ENCODE measurements around the gene TMEM151B.

Gene TMEM151B

DNA sequence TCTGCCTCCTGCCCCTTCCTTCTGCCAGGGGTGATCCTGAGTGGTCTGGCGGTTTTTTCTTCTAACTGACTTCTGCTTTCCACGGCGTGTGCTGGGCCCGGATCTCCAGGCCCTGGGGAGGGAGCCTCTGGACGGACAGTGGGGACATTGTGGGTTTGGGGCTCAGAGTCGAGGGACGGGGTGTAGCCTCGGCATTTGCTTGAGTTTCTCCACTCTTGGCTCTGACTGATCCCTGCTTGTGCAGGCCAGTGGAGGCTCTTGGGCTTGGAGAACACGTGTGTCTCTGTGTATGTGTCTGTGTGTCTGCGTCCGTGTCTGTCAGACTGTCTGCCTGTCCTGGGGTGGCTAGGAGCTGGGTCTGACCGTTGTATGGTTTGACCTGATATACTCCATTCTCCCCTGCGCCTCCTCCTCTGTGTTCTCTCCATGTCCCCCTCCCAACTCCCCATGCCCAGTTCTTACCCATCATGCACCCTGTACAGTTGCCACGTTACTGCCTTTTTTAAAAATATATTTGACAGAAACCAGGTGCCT is 36.6 kb upstream of the TMEM151B start:
- no peak for DNase-seq

DNA sequence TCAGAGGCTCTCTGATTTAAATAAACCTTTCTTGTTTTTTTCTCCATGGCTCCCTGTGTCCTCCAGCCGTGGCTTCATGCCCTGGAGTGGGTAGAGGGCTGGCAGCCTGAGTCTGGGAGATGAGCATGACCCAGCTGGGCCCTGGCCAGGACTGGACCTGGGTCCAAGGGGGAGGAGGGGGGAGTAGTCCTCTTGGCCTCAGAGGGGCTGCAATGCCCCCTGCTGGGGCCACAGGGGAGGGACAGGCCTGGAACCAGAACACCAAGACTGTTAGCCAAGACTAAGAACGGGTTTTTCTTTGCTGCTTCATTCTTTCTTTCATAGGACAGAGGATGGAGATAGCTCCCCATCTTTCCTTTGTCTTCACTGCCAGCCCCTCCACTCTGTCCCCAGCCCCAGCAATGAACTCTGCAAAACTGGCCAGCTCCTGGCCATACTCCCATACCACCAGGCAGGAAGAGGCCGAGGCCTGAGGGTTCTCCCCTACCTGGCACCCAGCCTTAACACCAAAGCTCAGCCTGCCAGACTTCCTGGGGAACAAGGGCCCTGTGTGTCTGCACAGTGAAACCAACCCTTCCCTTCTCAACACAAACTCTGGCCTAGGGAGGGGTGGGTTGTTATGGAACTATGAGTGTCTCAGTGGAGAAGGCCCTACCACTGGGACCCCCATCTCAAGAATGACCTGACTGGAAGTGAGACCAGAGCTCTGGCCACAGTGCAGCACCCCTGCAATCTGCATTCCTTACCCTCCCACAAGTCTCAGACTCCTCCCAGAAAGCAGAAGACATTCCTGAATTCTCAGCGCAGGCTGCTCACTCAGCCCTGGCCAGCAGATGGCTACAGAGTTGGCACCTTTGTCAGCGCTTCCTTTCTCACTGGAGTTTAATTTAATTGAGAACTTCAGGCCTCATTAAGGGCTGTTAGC is 35.9 kb upstream of the TMEM151B start:
- peak; percentile 74 for DNase-seq

DNA sequence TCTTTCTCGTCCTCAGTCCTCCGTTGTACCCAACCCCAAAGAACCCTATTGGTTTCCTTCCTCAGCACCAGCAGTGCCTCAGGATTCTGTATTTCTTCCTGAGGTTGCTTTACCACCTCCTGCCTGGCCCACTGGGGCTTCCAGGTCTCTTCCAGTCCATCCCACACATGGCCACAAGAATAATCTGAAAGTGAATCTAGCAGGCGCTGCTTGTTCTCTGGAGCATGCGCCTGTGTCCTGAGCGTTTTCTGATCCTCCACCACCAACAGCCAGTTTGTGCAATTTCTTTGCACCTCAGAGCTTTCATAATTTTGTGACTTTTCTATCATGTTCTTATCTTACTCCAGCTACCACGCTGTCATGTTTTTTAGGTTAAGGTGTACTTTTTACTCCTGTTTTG is 35.0 kb upstream of the TMEM151B start:
- DNase-seq, result no peak

DNA sequence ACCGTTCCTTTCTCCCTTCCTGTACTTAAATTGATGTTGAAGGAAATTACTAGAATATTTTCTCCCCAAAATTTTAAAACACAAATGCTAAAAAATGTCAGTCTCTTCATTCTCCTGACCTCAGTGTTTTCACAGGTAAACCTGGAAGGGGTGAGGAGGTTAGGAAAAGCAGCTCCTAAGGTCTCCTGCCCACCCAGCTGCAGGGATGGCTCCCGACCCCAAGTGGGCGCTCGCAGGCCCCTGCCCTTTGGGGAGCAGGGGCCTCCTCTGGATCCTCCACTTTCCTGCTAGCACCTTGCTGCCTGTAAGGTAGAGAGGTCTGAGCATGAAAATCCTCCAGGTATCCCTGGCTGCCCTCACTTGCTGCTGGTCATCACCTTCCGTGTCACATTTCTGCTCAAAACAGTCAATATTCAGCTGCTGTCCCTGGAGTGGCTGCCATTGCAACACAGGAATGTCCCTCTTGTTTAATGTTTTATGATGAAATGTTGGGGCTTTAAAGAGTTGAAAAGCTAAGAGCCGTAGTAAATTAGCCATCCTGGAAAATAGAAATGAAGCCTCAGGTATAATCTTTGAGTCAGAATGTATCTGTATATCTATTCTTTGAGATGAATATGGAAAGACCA is 34.2 kb upstream of the TMEM151B start:
- no peak for DNase-seq

DNA sequence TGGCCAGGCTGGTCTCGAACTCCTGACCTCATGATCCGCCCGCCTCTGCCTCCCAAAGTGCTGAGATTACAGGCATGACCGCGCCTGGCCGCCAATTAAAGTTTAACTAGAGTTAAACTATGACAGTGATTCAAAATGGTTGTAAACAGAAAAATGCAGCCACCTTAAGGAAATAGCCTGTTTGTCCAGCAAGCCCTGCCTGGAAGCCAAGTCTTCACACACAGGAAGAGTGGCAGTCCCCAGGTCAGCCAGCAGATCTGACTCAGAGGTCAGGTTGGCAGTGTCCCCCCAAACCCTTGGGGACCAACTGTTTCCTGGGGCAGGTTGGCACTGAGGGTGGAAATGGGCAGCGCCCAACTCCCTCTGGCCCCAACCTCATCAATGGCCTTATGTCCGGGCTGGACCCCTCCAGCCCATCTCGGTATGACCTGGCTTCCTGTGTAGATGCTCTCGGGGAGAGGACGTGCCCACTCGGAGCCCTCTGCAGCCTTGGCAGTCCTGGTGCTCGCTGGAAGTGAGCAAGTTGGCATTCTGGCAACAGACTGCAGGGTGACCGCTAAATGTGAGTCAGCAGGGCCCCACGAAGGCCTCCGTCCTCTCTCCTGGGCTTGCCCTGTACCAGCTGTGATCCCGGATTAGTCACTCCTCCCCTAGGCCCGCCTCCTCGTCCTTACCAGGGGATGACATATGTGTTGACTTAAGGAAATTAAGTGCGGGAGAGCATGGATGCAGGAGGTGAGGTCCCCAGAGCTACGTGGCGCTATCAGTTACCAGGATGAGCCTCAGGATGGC is 33.0 kb upstream of the TMEM151B start:
- DNase-seq, result peak; percentile 94

DNA sequence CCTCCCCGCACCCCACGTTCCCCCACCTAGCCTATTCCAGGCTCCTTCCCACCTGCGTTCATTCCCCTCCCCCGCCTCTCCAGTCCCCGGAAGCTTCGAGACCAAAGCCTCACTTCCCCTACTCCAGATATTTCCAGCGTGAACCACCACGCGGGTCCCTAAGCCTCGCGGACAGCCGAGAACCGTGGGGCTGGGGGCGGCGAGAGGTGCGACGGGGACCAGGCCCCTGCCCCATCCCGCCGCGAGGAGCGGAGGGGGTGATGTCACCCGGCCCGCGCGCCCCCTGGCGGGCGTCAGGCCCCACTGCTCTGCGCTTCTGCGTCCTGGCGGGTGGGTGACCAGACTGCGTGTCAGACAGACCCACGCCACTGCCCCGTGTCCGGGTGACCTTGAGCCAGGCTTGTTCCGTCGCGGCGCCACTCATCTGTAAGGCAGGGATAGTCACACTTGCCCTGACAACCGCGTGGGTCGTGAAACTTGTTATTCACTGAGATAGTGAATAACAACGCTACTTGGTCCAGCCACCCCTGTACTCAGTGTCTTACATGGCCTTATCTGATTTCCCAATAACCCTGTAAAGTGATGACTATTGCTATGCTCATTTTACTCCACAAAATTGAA is 32.3 kb upstream of the TMEM151B start:
- peak; percentile 66 for DNase-seq

DNA sequence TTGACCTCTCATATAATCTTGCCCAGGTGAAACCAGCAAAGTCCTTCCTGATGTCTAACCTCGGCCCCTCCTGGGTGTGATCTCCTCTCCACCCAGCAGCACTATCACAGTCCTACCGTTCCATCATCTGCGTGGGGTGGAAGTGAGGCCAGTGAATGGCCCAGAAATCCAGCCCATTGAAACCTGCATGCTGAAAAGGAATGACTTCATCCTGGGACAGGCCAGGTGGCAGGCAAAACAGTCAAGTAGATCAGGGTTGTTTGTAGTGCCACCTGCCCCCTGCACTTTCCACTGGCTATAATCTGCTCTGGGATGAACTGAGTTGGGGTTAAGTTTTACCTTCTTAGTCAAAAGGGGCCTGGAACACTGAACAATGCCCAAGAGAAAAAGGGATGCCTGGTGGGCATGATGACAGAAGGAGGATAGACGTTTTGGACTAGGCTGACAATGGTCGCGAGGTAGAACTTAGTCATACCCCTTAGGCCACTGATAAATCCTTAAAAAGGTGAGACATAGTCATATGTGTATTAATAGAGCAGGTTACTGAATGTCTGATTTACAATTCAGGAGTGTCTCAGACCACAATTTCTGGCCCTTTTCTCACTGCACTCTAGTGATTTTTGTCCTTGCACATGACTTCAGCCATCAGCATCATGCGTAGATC is 31.4 kb upstream of the TMEM151B start:
- DNase-seq, result no peak

DNA sequence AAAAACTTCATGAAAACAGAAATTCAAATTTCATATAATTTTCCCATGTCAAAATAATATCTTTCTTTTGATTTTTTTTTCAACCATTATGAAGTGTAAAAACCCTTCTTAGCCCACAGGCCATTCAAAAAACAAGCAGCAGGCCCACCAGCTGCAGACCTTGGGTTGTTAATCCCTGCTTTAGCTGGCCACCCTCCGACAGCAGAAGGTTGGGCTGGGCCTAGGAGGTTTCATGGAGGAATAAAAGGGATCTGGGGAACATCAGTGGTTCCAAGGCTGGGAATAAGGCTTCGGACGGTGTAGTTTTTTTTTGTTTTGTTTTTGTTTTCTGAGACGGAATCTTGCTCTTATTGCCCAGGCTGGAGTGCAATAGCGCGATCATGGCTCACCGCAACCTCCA is 26.9 kb upstream of the TMEM151B start:
- DNase-seq, result no peak

DNA sequence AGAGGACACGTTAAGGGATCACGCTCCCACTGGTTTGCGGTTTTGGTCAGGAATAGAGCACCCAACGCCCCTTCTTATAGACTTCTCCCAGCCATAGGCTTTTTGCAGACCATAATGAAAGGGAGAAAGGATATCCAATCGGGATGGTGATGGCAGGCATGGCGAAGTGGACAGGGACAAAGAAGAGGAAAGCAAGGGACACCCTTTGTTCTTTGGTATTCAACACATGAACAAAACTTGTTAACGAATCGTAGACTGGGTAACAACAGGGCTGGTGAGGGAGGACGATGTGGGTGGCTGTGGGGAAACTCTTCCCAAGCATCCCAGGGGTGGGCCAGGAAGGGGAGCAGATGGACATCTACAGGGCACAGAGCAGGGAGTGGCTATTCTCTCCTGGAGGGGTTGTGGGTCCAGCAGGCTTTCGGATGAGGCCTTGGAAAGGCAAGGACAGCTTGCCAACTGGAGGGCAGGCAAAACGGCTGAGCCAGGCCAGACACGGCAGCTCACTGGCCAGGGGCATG is 24.8 kb upstream of the TMEM151B start:
- DNase-seq, result no peak

DNA sequence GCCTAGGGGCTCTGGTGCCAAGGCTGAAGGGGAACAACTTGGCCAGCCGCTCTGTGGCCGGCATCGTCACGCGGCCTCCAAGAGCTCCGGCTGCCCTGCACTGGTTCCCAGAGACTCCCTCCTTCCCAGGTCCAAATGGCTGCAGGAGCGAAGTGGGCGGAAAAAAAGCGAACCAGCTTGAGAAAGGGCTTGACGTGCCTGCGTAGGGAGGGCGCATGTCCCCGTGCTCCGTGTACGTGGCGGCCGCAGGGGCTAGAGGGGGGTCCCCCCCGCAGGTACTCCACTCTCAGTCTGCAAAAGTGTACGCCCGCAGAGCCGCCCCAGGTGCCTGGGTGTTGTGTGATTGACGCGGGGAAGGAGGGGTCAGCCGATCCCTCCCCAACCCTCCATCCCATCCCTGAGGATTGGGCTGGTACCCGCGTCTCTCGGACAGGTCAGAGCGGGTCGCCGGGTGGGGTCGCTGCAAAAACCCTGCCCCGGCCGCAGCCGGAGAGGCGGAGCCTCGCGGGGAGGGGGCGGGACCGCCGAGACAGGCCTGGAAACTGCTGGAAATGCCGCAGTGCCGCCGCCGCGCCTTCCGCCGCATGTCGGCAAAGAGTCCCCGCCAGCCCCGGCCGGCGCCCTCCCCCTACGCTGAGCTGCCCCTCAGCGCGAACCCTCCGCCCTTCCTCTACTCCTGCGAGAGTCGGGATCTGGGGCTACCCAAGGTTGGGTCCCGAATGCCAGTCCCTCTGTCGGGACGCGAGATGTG is 24.2 kb upstream of the TMEM151B start:
- peak; percentile 83 for DNase-seq

DNA sequence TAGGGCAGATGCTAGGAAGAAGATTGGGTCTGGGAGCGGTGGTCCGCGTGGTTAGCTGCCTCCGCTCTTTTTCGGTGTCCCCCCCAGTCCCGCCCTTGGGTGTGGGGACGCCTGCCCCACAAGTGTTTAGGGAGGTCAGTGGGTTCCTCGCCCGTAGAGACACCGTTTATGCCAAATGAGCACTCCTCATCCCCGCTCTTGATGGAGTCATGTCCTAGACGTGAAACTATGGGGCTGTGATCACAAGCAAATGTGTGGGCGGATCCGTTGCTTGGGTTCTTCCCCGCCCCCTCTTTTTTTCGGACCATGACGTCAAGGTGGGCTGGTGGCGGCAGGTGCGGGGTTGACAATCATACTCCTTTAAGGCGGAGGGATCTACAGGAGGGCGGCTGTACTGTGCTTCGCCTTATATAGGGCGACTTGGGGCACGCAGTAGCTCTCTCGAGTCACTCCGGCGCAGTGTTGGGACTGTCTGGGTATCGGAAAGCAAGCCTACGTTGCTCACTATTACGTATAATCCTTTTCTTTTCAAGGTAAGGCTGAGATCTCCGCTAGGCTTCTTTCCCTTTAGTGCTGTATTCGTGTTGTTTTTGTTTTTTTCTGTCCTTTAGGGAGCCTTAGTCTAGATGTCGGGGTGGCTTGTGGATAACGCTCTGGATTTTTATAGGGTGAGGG is 23.4 kb upstream of the TMEM151B start, which contains the start of gene HSP90AB1:
TSS of gene HSP90AB1 (plus strand) at position 439 of the 675 bp plus-strand sequence. CDS start 1,529 bp downstream, outside the sequence.
- peak; percentile 98 for DNase-seq

DNA sequence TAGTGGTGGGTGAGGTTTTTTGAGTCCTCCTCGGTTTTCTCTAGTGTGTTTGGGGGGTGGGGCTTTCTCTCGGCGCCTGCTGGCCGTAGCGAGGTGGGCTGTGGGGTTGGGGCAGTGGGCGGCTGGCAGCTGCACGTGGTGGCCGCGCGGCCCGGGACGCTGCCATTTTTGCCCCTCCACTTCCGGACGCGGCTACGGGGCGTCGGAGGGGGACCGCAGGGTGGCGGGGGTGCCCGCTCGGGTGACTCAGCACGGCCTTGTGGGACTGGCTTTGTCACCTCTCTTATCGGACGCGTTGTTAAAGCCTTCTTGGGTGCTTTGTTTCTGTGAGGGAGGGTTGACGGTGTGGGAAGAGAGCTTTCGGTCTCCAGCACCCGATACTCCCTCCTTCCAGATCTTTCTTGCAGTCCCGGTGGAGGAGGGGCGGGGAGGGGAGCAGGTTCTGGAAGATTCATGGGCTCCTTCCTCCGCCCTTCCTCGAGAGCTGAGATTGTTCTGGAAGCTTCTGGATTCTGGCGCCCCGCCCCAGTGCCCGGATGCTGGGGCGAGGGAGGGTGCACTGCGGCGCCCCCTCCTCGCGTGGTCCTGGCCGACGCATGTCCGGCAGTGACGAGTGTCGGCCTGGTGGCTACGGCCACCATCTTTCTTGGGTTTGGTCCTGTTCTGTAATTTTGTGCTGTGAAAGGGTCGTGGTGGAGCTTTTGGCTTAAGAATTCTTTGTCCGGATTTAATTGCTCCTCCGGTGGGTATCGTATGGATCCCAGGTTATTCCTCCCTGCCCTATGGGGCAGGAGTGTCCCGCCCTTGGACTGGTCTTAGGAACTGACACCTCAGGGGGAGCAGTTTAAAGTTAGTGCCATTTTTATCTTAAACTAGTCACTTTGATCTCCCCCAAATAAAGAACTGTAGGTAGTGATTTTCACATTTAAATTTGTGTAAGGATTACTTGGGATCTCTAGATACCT is 22.6 kb upstream of the TMEM151B start:
- peak; percentile 61 for DNase-seq

DNA sequence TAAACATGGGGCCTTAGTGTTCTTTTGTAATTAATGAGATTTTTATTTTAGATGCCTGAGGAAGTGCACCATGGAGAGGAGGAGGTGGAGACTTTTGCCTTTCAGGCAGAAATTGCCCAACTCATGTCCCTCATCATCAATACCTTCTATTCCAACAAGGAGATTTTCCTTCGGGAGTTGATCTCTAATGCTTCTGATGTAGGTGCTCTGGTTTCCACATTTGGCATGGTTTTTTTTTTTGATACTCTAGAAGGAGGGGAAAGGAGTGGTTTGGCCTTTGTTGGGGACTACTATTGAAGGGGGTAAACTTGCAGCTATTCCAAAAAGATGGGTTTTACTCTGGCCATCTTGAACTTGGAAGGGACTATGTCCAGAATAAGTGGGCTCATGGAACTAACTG is 21.7 kb upstream of the TMEM151B start:
- no peak for DNase-seq

DNA sequence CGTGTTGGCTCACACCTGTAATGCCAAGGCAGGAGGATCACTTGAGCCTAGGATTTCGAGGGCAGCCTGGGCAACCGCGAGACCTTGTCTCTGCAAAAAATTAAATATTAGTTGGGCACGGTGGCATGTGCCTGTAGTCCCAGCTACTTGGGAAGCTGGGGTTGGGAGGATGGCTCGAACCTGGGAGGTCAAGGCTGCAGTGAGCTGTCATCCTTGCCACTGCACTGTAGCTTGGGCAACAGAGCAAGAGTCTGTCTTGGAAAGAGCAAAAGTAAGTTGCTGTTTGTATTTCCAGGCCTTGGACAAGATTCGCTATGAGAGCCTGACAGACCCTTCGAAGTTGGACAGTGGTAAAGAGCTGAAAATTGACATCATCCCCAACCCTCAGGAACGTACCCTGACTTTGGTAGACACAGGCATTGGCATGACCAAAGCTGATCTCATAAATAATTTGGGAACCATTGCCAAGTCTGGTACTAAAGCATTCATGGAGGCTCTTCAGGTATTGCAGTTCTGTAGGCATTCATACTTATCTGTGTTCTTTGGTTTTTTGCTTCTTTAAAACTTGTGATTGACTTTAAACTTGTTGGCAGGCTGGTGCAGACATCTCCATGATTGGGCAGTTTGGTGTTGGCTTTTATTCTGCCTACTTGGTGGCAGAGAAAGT is 21.0 kb upstream of the TMEM151B start:
- DNase-seq, result no peak

DNA sequence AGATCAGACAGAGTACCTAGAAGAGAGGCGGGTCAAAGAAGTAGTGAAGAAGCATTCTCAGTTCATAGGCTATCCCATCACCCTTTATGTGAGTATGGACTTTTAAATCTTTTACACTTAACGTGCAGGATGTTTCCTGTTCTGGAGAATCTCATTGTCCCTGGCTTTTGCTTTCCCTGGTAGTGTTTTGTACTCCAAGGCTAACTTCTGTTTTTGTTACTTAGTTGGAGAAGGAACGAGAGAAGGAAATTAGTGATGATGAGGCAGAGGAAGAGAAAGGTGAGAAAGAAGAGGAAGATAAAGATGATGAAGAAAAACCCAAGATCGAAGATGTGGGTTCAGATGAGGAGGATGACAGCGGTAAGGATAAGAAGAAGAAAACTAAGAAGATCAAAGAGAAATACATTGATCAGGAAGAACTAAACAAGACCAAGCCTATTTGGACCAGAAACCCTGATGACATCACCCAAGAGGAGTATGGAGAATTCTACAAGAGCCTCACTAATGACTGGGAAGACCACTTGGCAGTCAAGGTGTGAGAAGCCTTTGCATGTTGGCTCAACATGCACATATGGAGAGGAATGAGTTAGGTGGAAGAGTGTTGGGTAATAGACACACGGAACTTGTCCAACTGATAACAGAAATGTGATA is 20.1 kb upstream of the TMEM151B start:
- DNase-seq, result no peak

DNA sequence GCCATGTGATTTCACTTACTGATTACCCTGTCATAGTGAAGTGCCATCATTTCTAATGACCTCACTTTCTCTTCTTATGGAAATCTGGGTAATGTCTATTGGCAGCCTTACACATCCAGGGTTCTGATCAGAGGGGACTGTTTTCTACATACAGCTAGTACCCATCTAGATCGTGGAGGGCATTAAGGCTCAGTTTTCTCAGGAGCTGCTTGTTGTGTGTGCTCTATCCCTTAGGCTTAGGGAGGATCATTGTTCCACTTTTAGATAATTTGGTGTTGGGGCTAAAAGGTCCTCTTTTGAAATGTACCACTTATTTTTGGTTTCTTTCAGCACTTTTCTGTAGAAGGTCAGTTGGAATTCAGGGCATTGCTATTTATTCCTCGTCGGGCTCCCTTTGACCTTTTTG is 19.5 kb upstream of the TMEM151B start:
- DNase-seq, result no peak

DNA sequence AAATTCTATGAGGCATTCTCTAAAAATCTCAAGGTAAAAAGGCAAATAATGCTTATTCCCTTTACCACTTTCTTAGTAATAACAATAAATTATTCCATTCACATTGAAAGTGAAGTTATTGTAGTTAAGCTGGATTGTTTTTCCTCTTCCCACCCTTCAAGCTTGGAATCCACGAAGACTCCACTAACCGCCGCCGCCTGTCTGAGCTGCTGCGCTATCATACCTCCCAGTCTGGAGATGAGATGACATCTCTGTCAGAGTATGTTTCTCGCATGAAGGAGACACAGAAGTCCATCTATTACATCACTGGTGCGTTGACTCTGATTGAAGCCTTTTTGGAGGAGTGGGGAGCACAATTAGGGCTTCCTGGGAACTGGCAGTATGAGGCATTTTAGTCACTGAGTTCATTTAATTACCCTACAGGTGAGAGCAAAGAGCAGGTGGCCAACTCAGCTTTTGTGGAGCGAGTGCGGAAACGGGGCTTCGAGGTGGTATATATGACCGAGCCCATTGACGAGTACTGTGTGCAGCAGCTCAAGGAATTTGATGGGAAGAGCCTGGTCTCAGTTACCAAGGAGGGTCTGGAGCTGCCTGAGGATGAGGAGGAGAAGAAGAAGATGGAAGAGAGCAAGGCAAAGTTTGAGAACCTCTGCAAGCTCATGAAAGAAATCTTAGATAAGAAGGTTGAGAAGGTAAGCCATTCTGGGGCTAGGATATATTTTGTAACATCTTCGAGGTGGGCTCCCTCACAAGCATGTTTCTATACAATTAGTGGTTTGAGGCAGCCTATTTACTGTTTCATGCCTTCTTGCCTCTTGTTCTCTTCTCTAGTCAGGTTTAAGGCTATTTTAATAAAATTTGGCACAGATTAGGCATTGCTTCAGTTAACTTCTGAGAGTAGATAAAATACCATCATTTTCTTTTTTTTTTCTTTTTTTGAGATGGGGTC is 18.4 kb upstream of the TMEM151B start:
- DNase-seq, result no peak
